HepG2 (cell line): ENCODE results near the gene SULT2B1.

Experiments used
- AFF4 ChIP-seq: sonication (generic); formaldehyde crosslinking; IDR thresholded peaks from 2 replicates; pipeline ENCODE4 v1.4.0; 2020; ENCODE audit warnings: missing genetic modification reagents
- BCLAF1 ChIP-seq: fragments of 450-650 bp; IDR thresholded peaks from 2 replicates; pipeline ENCODE4 v1.6.1; 2017; ENCODE audit warnings: mild to moderate bottlenecking
- KLF15 ChIP-seq: sonication (generic); formaldehyde crosslinking; IDR thresholded peaks from 2 replicates; pipeline ENCODE4 v1.8.1; 2023; ENCODE audit warnings: borderline replicate concordance, mild to moderate bottlenecking, inconsistent platforms, missing genetic modification reagents, mixed read lengths
- PATZ1 ChIP-seq: sonication (generic); formaldehyde crosslinking; IDR thresholded peaks from 2 replicates; pipeline ENCODE4 v1.4.0; 2020; ENCODE audit warnings: missing genetic modification reagents
- POLR2A ChIP-seq, 2 experiments: IDR thresholded peaks; 2 replicates each; pipeline ENCODE4 v1.6.1; 2011; ENCODE audit warnings: low read depth in 2 of 2, low read length in 2 of 2, mild to moderate bottlenecking in 1 of 2, moderate library complexity in 1 of 2; ENCODE audit not compliant: insufficient read depth in 1 of 2
- RAD21 ChIP-seq: fragments of 450-650 bp; formaldehyde crosslinking; IDR thresholded peaks from 2 replicates; pipeline ENCODE4 v1.5.0; 2020; ENCODE audit warnings: mild to moderate bottlenecking
- RARA ChIP-seq: IDR thresholded peaks from 2 replicates; pipeline ENCODE4 v1.6.1; 2016; ENCODE audit warnings: missing genetic modification reagents, missing compliant biosample characterization
- RBAK ChIP-seq: sonication (generic); formaldehyde crosslinking; IDR thresholded peaks from 2 replicates; pipeline ENCODE4 v1.5.1; 2020; ENCODE audit warnings: mild to moderate bottlenecking, missing genetic modification reagents
- RFXAP ChIP-seq: sonication (generic); formaldehyde crosslinking; IDR thresholded peaks from 2 replicates; pipeline ENCODE4 v1.4.0; 2020; ENCODE audit warnings: missing genetic modification reagents, borderline replicate concordance
- SMAD9 ChIP-seq: sonication (generic); formaldehyde crosslinking; IDR thresholded peaks from 2 replicates; pipeline ENCODE4 v1.5.1; 2020; ENCODE audit warnings: mild to moderate bottlenecking, missing genetic modification reagents
- SP5 ChIP-seq: IDR thresholded peaks from 2 replicates; pipeline ENCODE4 v1.6.1; 2016; ENCODE audit warnings: low read depth, borderline replicate concordance
- TP53 ChIP-seq: sonication (generic); formaldehyde crosslinking; conservative IDR thresholded peaks from 2 replicates; pipeline ENCODE4 v1.4.0; 2020; ENCODE audit warnings: missing genetic modification reagents
- YY1 ChIP-seq: IDR thresholded peaks from 2 replicates; pipeline ENCODE4 v1.6.1; 2011; ENCODE audit warnings: low read length, low read depth, moderate library complexity, mild to moderate bottlenecking; ENCODE audit not compliant: insufficient read depth, insufficient replicate concordance
- ZNF792 ChIP-seq: IDR thresholded peaks from 2 replicates; pipeline ENCODE4 v1.6.1; 2016

- TF ChIP-seq RBAK: no peak
- no peak for TF ChIP-seq TP53
- TF ChIP-seq RARA (CRISPR knock-in tag): no peak
- no peak for TF ChIP-seq SP5
- TF ChIP-seq KLF15 (CRISPR knock-in tag): no peak
- TF ChIP-seq YY1: no peak
- TF ChIP-seq POLR2A (IDR thresholded peaks at IDR 0.05; ENCODE audit: insufficient read depth in 1 of 2, low read depth in 2 of 2, low read length in 2 of 2): no peak
- TF ChIP-seq AFF4 (CRISPR knock-in tag): no peak
- TF ChIP-seq PATZ1 (CRISPR knock-in tag): no peak
- TF ChIP-seq BCLAF1: no peak
- no peak for TF ChIP-seq RFXAP (CRISPR knock-in tag)
- TF ChIP-seq RAD21 (CRISPR knock-in tag): no peak
- no peak for TF ChIP-seq ZNF792
- TF ChIP-seq SMAD9 (CRISPR knock-in tag): no peak
Measured at GRCh38 chr19:48607359-48607755, 55.4 kb downstream of the SULT2B1 start.
